ENCODE data around the gene RPP40.

Gene RPP40

DNA sequence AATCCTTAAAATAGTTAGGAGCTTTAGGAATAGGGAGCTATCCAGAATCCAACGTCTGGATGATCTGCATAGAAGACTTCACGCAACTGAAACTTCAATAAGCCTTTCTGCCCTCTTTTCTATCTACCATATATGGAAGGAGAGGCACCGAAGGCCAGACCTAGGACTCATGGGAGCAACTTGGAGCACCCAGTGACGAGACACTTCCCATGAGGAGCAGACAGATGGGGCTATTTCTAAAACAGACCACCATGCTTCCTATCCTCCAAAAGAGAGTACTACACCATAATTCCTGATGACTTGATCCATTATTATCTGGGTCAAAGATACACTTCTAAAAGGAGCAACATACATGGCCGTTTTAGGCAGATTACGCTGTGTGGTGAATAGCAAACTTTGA lies 6.0 kb downstream of the RPP40 start:
- TF ChIP-seq, protein P1, sequence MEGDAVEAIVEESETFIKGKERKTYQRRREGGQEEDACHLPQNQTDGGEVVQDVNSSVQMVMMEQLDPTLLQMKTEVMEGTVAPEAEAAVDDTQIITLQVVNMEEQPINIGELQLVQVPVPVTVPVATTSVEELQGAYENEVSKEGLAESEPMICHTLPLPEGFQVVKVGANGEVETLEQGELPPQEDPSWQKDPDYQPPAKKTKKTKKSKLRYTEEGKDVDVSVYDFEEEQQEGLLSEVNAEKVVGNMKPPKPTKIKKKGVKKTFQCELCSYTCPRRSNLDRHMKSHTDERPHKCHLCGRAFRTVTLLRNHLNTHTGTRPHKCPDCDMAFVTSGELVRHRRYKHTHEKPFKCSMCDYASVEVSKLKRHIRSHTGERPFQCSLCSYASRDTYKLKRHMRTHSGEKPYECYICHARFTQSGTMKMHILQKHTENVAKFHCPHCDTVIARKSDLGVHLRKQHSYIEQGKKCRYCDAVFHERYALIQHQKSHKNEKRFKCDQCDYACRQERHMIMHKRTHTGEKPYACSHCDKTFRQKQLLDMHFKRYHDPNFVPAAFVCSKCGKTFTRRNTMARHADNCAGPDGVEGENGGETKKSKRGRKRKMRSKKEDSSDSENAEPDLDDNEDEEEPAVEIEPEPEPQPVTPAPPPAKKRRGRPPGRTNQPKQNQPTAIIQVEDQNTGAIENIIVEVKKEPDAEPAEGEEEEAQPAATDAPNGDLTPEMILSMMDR (IDR thresholded peaks at IDR 0.05; ENCODE audit: extremely low read depth, missing control alignments): no peak
- no peak for DNase-seq (ENCODE audit: low spot score)

DNA sequence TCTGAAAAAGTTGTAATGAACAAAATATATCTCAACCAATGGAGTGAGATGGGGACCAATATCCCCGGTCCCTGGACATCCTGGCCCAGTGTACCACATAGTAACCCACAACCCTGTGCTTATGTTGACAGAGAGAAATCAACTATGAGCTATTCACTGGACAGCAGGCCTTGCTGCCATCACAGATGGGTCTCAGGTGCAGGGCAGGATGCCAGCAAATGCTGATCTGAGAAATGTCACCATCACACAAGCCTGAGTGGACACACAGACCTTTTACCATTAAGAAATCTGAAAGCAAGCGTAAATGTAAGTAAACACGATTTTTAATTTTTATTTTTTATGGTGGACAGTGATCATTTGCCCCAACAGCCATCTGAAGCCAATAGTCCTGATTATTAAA lies 9.1 kb downstream of the RPP40 start:
- TF ChIP-seq, protein P1 (IDR thresholded peaks at IDR 0.05; ENCODE audit: extremely low read depth, missing control alignments): no peak
- DNase-seq (ENCODE audit: low spot score): no peak

DNA sequence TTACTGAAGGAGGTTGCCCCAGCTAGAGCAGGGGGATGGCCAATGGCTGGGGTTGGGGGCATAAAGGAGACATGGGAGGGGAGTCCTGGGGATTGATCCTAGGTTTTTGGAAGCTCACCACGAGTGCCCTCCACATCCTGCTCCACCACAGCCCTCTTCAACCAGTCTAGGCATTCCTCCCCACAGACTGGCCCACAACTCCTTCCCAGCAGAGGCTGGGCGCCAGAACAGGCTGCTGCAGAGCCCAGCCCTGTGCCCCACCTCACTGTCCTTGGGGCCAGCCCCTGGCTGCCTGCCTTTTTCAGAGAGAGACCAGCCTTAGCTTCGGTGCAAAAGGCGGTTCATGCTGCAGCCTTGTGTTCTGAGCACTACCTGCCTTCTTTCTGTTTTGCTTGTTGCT lies 16.4 kb downstream of the RPP40 start:
- TF ChIP-seq, protein P1 (IDR thresholded peaks at IDR 0.05; ENCODE audit: extremely low read depth, missing control alignments): no peak
- DNase-seq (ENCODE audit: low spot score): no peak

DNA sequence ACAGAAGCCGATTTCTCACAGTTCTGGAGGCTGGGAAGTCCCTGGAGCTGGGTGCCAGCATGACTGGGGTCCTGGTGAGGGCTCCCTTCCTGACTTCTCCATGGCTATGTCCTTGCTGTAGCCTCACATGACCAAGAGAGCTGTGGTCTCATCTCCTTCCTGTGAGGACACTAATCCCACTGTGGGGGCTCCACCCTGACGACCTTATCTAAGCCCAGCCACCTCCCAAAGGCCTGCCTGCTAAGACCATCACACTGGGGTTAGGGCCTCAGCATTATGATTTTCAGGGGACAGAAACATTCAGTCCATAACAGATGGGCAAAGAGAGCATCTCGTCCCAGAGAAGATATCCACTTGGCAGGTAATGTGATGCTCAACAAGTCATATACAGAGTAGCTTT lies 16.8 kb downstream of the RPP40 start:
- TF ChIP-seq, protein P1 (IDR thresholded peaks at IDR 0.05; ENCODE audit: extremely low read depth, missing control alignments): no peak
- DNase-seq (ENCODE audit: low spot score): no peak

DNA sequence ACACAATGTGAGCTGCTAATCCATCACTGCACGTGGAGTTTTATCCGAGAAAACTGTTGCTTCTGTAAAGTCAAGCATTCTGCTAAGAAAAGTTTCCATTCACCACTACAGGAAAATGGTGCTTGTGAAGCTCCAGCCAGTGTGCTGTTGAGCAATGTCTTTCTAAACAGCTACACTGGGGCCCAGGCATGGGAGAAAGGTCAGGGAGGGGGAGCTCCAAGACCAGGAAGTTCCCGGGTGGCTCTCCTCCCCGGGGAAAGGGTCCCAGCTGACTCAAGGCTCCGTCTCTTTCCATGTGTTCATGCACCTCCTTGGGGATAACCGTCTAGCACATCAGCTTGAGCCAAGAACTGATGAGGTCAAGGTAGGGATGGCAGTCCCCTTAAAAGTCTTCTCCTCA lies 20.5 kb downstream of the RPP40 start:
- TF ChIP-seq, protein P1 (IDR thresholded peaks at IDR 0.05; ENCODE audit: extremely low read depth, missing control alignments): no peak
- DNase-seq (ENCODE audit: low spot score): no peak

DNA sequence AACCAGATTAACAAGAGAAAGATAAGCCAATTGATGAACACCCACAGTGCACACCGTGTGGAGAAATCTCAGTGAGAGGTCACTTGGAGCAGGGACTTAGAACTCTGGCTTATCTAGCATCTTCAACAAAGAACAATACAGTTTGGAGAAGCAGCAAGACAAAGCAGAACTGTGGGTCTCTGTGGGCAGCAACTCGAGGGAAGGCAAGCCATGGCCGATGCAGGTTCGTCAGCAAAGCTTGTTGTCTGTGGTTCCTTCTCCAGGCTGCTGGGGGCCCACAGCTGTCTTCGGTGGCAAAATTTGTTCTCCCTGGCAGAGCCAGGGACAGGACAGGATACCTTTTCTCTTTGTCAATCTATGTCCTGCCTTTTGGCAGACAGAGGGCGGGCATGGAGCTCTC lies 22.1 kb downstream of the RPP40 start:
- DNase-seq (ENCODE audit: low spot score): no peak
- TF ChIP-seq, protein P1 (IDR thresholded peaks at IDR 0.05; ENCODE audit: extremely low read depth, missing control alignments): no peak

DNA sequence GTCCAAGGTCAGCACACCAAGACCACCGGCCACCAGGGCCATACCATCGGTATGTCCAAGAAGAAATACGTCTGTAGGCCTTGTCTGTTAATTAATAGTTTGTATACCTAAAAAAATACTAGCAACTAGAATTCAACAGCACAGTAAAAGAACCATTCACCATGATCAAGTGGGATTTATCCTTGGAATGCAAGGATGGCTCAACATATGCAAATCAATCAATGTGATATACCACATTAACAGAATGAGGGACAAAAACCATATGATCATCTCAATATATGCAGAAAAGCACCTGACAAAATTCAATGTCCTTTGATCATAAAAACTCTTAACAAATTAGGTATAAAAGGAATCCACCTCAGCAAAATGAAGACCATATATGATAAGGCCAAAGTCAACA lies 24.4 kb downstream of the RPP40 start:
- TF ChIP-seq, protein P1 (IDR thresholded peaks at IDR 0.05; ENCODE audit: extremely low read depth, missing control alignments): no peak
- DNase-seq (ENCODE audit: low spot score): no peak
